Measurements from ENCODE around the gene CIAO2A.

CIAO2A gene

GRCh38 chr15:64093627-64094417 is at the start of gene CIAO2A:
CIAO2A (minus strand) TSS chr15:64093838; CDS start chr15:64093768, 70 bp downstream.
- no peak for TF ChIP-seq CTCF (IDR thresholded peaks at IDR 0.05)
- no peak for TF ChIP-seq ZFX (IDR thresholded peaks at IDR 0.05; ENCODE audit: borderline replicate concordance)

GRCh38 chr15:64143276-64143675 is 49.6 kb upstream of the CIAO2A start:
- TF ChIP-seq ZFX (IDR thresholded peaks at IDR 0.05; ENCODE audit: borderline replicate concordance), result no peak
- TF ChIP-seq CTCF (IDR thresholded peaks at IDR 0.05), result no peak

More at GRCh38 chr15:64093627-64094417, at the start of gene CIAO2A:
- H3K27ac ChIP-seq, result peak within 1 kb of the TSS; percentile 96

DNA sequence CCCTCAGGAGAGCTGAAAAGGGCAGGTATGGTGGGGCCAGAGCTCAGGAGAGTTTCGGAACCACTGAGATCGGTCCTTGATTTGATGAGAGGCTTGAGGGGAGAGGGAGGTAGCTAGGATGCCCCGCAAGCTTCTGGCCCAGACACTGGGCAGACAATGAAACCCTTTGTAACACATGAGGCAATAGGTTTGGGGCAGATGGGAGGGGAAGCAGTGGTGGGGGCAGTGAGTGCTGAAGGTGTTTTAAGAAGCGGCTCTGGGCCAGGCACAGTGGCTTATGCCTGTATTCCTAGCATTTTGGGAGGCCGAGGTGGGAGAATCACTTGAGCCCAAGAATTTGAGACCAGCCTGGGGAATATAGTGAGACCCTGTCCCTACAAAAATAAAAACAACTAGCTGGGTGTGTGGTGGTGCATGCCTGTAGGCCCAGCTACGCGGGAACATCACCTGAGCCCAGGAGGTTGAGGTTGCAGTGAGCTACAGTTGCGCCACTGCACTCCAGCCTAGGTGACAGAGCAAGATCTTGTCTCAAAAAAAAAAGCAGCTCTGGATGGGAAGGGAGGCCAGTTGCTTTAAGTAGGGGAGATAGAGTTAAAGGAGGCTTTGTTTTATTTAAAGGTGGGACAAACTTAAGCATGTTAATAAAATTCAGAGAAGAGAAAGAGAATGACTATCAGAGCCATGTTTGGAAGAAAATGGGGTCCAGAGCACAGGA is 48.3 kb upstream of the CIAO2A start:
- TF ChIP-seq ZFX (IDR thresholded peaks at IDR 0.05; ENCODE audit: borderline replicate concordance), result no peak
- TF ChIP-seq CTCF (IDR thresholded peaks at IDR 0.05), result no peak

More at GRCh38 chr15:64143276-64143675, 49.6 kb upstream of the CIAO2A start:
- no peak overlapping the region for H3K27ac ChIP-seq

GRCh38 chr15:64138331-64138941 is 44.8 kb upstream of the CIAO2A start:
- no peak overlapping the region for H3K27ac ChIP-seq
- TF ChIP-seq CTCF (IDR thresholded peaks at IDR 0.05) (no peak), ZFX (IDR thresholded peaks at IDR 0.05; ENCODE audit: borderline replicate concordance) (no peak)

More for the DNA sequence above, 48.3 kb upstream of the CIAO2A start:
- H3K27ac ChIP-seq, result no peak overlapping the region

- no peak for TF ChIP-seq ZFX (IDR thresholded peaks at IDR 0.05; ENCODE audit: borderline replicate concordance)
- no peak for TF ChIP-seq CTCF (IDR thresholded peaks at IDR 0.05)
- no peak overlapping the region for H3K27ac ChIP-seq
These were observed 43.7 kb upstream of the CIAO2A start for GRCh38 chr15:64137226-64137833.

- H3K27ac ChIP-seq, result no peak overlapping the region
These were observed 42.7 kb upstream of the CIAO2A start for GRCh38 chr15:64136347-64136746.

More at GRCh38 chr15:64136347-64136746, 42.7 kb upstream of the CIAO2A start:
- TF ChIP-seq CTCF (IDR thresholded peaks at IDR 0.05) (no peak), ZFX (IDR thresholded peaks at IDR 0.05; ENCODE audit: borderline replicate concordance) (no peak)
